Prostate gland (tissue), 2 donors: Measurements from ENCODE around the gene SASH3.

Source experiments
- POLR2A ChIP-seq: fragments of 450-650 bp; IDR thresholded peaks from one replicate; pipeline ENCODE4 v1.6.1; 2016; ENCODE audit warnings: antibody characterized with exemption, mild to moderate bottlenecking
- POLR2AphosphoS5 ChIP-seq: sonication (generic); formaldehyde crosslinking; IDR thresholded peaks from one replicate; pipeline ENCODE4 v1.6.1; 2017; ENCODE audit warnings: antibody characterized with exemption
- TF ChIP-seq, protein P1 (sequence below), 4 experiments: fragments of 200-600 bp in 2 of 4; fragments of 450-650 bp in 2 of 4; sonication (generic) in 2 of 4; IDR thresholded peaks; 1 replicate in 3 of 4; 2 replicates in 1 of 4; pipeline ENCODE4 v1.5.1; 2016 to 2019; ENCODE audit warnings: antibody characterized with exemption in 4 of 4, mild to moderate bottlenecking in 2 of 4, moderate library complexity in 2 of 4

- TF ChIP-seq, protein P1, sequence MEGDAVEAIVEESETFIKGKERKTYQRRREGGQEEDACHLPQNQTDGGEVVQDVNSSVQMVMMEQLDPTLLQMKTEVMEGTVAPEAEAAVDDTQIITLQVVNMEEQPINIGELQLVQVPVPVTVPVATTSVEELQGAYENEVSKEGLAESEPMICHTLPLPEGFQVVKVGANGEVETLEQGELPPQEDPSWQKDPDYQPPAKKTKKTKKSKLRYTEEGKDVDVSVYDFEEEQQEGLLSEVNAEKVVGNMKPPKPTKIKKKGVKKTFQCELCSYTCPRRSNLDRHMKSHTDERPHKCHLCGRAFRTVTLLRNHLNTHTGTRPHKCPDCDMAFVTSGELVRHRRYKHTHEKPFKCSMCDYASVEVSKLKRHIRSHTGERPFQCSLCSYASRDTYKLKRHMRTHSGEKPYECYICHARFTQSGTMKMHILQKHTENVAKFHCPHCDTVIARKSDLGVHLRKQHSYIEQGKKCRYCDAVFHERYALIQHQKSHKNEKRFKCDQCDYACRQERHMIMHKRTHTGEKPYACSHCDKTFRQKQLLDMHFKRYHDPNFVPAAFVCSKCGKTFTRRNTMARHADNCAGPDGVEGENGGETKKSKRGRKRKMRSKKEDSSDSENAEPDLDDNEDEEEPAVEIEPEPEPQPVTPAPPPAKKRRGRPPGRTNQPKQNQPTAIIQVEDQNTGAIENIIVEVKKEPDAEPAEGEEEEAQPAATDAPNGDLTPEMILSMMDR (IDR thresholded peaks at IDR 0.05), result no peak
- TF ChIP-seq POLR2AphosphoS5, result no peak
- TF ChIP-seq POLR2A, result no peak
Observed at GRCh38 chrX:129737916-129738315, 41.8 kb upstream of the SASH3 start.
